MM.1S (cell line): ENCODE measurements around the gene SEMA6B.

Experiments
- DNase-seq: peaks from one replicate; pipeline ENCODE4 v3.0.0-alpha.2; 2015
- H2AFZ ChIP-seq: fragments of 300-600 bp; sonication (generic); 2 replicates; pipeline ENCODE4 v1.6.0; 2016; ENCODE audit warnings: antibody characterized with exemption, low read length
- H3F3A ChIP-seq: fragments of 300-600 bp; sonication (generic); 2 replicates; pipeline ENCODE4 v1.6.1; 2016; ENCODE audit warnings: mild to moderate bottlenecking, antibody characterized with exemption, low read length, moderate library complexity, mixed read lengths; ENCODE audit not compliant: insufficient read depth
- H3K27ac ChIP-seq: fragments of 300-600 bp; sonication (generic); 2 replicates; pipeline ENCODE4 v1.5.1; 2016; ENCODE audit warnings: mild to moderate bottlenecking, low read length
- H3K27me3 ChIP-seq: fragments of 300-600 bp; sonication (generic); replicated peaks from 2 replicates; pipeline ENCODE4 v1.6.0; 2016; ENCODE audit warnings: low read length; ENCODE audit not compliant: insufficient read depth
- H3K36me3 ChIP-seq: fragments of 300-600 bp; sonication (generic); replicated peaks from 2 replicates; pipeline ENCODE4 v1.6.1; 2016; ENCODE audit warnings: mild to moderate bottlenecking, low read length, mixed read lengths; ENCODE audit not compliant: insufficient read depth
- H3K4me1 ChIP-seq: fragments of 300-600 bp; sonication (generic); 2 replicates; pipeline ENCODE4 v1.6.1; 2016; ENCODE audit warnings: low read length, mixed read lengths
- H3K4me2 ChIP-seq: fragments of 300-600 bp; sonication (generic); 2 replicates; pipeline ENCODE4 v1.6.0; 2016; ENCODE audit warnings: low read depth, low read length
- H3K4me3 ChIP-seq: fragments of 300-600 bp; sonication (generic); 2 replicates; pipeline ENCODE4 v1.5.1; 2016; ENCODE audit warnings: low read length, mixed read lengths
- H3K79me2 ChIP-seq: fragments of 300-600 bp; sonication (generic); 2 replicates; pipeline ENCODE4 v1.6.1; 2016; ENCODE audit warnings: mixed run types, low read length, mixed read lengths
- H3K9ac ChIP-seq: fragments of 300-600 bp; sonication (generic); 2 replicates; pipeline ENCODE4 v1.6.1; 2016; ENCODE audit warnings: low read length, mixed read lengths
- H3K9me2 ChIP-seq: fragments of 300-600 bp; sonication (generic); replicated peaks from 2 replicates; pipeline ENCODE4 v1.6.1; 2016; ENCODE audit warnings: mild to moderate bottlenecking, low read length, mixed read lengths; ENCODE audit not compliant: insufficient read depth
- H3K9me3 ChIP-seq: fragments of 300-600 bp; sonication (generic); replicated peaks from 2 replicates; pipeline ENCODE4 v1.6.1; 2016; ENCODE audit warnings: mild to moderate bottlenecking, low read length, mixed read lengths; ENCODE audit not compliant: insufficient read depth
- H4K20me1 ChIP-seq: fragments of 300-600 bp; sonication (generic); 2 replicates; pipeline ENCODE4 v1.6.1; 2016; ENCODE audit warnings: mild to moderate bottlenecking, low read length, moderate library complexity, mixed read lengths; ENCODE audit not compliant: insufficient read depth
- CTCF ChIP-seq: fragments of 300-600 bp; sonication (generic); IDR thresholded peaks from 2 replicates; pipeline ENCODE4 v1.5.1; 2016; ENCODE audit warnings: antibody characterized with exemption, low read length, mixed read lengths
- EZH2 ChIP-seq: fragments of 300-600 bp; sonication (generic); optimal IDR thresholded peaks from 2 replicates; pipeline ENCODE3; 2017; ENCODE audit warnings: low read depth, mild to moderate bottlenecking, antibody characterized with exemption, low read length, mixed read lengths
- EZH2phosphoT487 ChIP-seq: fragments of 300-600 bp; sonication (generic); IDR thresholded peaks from 2 replicates; pipeline ENCODE4 v1.6.1; 2018; ENCODE audit warnings: antibody characterized with exemption, low read length

Gene SEMA6B

GRCh38 chr19:4577020-4577782 is 17.7 kb upstream of the SEMA6B start:
- H3K4me3 ChIP-seq, result no peak overlapping the region
- H3F3A ChIP-seq, result no peaks in the 10 kb centered on the region
- no peak overlapping the region for H3K27ac ChIP-seq
- no peaks in the 10 kb centered on the region for H4K20me1 ChIP-seq
- H3K4me1 ChIP-seq, result no peaks in the 10 kb centered on the region
- no peak for DNase-seq
- peaks cover 92% of the 10 kb centered on the region for H3K27me3 ChIP-seq
- no peaks in the 10 kb centered on the region for H3K79me2 ChIP-seq
- no peaks in the 10 kb centered on the region for H3K9me3 ChIP-seq
- no peaks in the 10 kb centered on the region for H3K9me2 ChIP-seq
- H3K4me2 ChIP-seq, result no peak overlapping the region
- no peak overlapping the region for H3K9ac ChIP-seq
- no peaks in the 10 kb centered on the region for H3K36me3 ChIP-seq
- H2AFZ ChIP-seq, result no peak overlapping the region
- TF ChIP-seq EZH2 (no peak), EZH2phosphoT487 (no peak), CTCF (no peak)

GRCh38 chr19:4576016-4576933 is 16.8 kb upstream of the SEMA6B start:
- TF ChIP-seq EZH2phosphoT487 (no peak), EZH2 (no peak), CTCF (peak; percentile 84)
- Histone ChIP-seq H3K4me2 (no peak overlapping the region), H3K9me2 (no peaks in the 10 kb centered on the region), H3K79me2 (no peaks in the 10 kb centered on the region), H3K4me1 (no peaks in the 10 kb centered on the region), H3K27ac (no peak overlapping the region), H3K27me3 (peaks cover 92% of the 10 kb centered on the region), H3K36me3 (no peaks in the 10 kb centered on the region), H2AFZ (no peak overlapping the region), H3K4me3 (no peak overlapping the region), H4K20me1 (no peaks in the 10 kb centered on the region), H3F3A (no peaks in the 10 kb centered on the region), H3K9me3 (no peaks in the 10 kb centered on the region), H3K9ac (no peak overlapping the region)
- peak; percentile 37 for DNase-seq

- H3K9me3 ChIP-seq, result no peaks in the 10 kb centered on the region
- H3K27ac ChIP-seq, result no peak overlapping the region
- H3K4me3 ChIP-seq, result no peak overlapping the region
- DNase-seq, result no peak
- no peak overlapping the region for H2AFZ ChIP-seq
- no peaks in the 10 kb centered on the region for H3K9me2 ChIP-seq
- H3F3A ChIP-seq, result no peaks in the 10 kb centered on the region
- no peaks in the 10 kb centered on the region for H4K20me1 ChIP-seq
- peaks cover 96% of the 10 kb centered on the region for H3K27me3 ChIP-seq
- H3K36me3 ChIP-seq, result no peaks in the 10 kb centered on the region
- no peak overlapping the region for H3K9ac ChIP-seq
- H3K4me1 ChIP-seq, result no peaks in the 10 kb centered on the region
- H3K79me2 ChIP-seq, result no peaks in the 10 kb centered on the region
- TF ChIP-seq EZH2, result no peak
- no peak for TF ChIP-seq EZH2phosphoT487
- TF ChIP-seq CTCF, result no peak
- H3K4me2 ChIP-seq, result no peak overlapping the region
Measured at GRCh38 chr19:4575267-4576015, 16.0 kb upstream of the SEMA6B start.
